Measurements from ENCODE around the gene TXNL4A.

The TXNL4A gene

DNA sequence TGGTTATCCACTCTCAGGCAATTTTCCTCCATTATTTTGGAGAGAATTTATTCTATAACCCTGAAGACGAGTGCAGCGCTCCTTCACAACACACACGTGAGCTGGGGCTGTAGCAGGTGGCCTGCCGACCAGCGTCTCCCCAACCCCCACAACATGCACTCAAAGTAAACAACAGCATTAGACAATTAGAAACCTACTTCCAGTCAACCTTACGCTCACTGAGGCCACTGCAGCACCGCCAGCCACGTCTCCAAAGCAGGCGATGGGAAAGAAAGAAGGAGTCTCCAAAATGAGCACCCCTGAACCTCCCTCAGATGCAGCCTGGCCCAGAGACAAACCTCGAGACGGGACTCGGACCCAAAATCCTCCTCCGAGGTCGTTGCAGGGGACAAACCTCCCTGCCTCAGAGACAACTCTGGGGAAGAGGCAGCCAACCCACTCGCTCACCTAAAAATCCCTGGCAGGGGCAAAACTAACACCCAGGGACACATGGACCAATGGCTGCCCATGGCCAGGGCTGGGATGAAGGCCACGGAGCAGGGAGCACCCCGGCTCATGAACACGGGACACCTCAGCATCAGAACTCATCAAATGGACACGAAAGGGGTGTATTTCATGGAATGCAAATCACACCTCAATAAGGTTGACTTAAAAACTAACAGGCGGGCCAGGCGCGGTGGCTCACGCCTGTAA is 39.5 kb downstream of the TXNL4A start:
- DNase-seq, result no peak

DNA sequence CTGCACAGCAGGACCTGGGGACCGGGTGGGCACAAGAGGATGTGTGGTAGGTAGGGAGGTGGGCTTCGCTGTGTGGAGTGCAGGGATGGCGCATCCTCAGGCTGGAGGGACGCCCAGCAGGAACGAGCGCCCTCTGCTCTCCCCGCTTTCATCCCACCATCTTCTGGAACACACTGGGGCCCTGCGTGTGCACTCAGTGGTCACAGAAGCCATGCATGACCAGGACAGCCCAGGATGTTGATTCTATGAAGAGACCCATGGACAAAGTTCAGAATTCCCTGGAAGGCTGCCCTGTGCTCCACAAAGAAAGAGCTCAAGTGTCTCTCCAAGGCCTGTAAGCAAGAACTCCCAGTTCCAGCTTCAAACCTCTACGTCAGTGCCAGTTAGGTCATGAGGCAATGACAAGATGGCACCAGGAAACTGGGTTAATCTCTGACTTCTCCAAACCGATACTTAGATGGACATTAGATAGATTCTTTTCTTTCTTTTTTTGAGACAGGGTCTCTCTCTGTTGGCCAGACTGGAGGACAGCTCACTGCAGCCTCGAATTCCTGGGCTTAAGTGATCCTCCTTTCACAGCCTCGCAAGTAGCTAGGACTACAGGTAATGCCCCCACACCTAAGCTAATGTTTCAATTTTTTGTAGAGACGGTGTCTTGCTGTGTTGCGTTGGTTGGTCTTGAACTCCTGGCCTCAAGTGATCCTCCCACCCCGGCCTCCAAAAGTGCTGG is 40.3 kb downstream of the TXNL4A start:
- DNase-seq, result no peak

- no peak for DNase-seq
Observed at GRCh38 chr18:79947054-79947755, 41.2 kb downstream of the TXNL4A start.

DNA sequence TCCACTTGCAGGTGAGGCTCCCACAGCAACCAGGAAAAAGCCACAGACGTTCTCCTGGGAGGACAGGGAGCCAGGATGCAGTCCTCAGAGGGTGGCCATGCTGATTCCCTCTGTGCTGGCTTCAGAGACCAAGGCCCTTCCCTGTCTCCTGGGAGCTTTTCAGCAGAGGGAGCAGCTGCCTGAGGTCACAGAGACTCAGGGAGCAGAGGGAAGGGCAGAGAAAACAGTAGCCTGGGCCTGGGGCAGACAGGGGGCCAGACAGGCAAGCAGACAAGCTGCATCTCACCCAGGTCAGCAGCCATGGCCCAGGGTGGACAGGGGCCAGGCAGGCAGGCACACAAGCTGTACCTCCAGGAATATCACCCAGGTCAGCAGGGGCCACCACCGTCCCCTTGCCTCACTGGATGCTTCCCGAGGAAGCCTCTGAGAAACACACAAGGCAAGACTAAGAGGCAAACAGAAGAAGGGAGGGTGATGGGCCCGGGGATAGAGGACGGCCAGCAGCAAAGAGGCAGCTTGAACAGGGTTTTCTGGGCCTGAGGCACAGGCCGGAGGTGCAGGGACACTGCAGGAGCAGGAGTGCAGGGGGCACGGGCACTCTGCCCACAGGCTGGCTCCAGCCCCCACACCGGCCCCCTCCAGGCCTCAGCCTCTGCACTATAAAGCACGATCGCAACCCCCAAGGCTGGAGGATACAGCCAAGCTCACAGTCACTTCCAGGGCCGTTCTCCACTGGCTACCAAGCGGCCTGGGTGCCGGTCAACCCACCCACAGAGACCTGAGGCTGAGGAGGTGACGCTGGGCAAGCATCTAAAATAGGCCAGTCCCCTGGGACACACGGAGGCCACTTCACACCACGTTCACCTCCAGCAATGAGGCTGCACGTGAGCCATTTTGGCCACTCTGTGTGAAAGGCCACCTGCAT is 43.0 kb downstream of the TXNL4A start:
- DNase-seq, result no peak

DNA sequence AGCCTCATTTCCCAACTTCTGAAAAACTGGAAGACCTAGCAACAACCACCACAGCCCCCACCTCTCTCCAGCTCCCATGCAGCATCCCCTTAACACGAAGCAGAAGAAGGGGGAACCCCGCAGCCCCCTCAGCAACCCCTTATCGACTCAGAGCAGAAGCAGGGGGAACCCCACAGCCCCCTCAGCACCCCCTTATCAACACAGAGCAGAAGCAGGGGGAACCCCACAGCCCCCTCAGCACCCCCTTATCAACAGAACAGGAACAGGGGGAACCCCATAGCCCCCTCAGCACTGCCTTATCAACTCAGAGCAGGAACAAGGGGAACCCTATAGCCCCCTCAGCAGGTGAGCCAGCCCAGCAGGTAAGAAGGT is 43.6 kb downstream of the TXNL4A start:
- DNase-seq, result no peak

- DNase-seq, result peak in 1 of 5 experiments; percentile 59
Observed at GRCh38 chr18:79944126-79944731, 44.1 kb downstream of the TXNL4A start.

- DNase-seq, result no peak
Observed at GRCh38 chr18:79943608-79944125, 44.7 kb downstream of the TXNL4A start.

DNA sequence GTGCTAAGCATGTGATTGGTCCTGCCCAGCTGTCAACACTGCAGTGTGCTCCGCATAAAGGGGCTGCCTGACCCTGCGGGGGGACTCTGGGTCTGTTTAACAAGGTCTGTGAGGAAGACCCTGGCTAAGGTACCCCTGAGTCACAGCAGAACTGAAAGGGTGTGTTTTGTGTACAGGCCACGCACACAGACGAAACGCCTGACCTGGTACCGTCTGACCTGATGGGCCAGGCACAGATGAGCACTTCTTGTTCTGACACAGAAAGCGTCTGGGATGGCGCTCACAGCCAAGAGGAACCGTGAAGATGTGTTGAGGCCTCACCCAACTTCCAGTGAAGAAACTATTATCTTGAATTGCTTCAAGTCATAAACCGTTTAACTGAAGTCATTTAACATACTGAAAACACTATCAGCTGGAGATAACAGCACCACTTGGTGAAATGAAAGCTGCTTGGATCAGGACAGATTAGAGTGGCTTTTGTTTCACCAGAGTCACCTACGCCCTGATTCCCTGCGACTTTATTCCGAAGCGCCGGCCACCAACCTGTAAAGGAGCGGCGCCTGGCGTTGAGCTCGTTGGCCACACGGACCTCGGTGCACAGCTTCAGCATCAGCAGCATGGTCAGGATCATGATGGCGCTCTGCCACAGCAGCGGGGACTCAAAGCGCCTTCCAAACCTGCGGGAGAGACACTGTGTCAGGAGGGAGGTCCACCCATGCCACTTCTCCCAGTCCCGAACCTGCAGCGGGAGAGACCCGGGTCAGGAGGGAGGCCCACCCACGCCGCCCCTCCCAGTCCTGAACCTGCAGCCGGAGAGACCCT is 45.4 kb downstream of the TXNL4A start:
- DNase-seq, result no peak

GRCh38 chr18:79942211-79942610 is 46.2 kb downstream of the TXNL4A start:
- no peak for DNase-seq

DNA sequence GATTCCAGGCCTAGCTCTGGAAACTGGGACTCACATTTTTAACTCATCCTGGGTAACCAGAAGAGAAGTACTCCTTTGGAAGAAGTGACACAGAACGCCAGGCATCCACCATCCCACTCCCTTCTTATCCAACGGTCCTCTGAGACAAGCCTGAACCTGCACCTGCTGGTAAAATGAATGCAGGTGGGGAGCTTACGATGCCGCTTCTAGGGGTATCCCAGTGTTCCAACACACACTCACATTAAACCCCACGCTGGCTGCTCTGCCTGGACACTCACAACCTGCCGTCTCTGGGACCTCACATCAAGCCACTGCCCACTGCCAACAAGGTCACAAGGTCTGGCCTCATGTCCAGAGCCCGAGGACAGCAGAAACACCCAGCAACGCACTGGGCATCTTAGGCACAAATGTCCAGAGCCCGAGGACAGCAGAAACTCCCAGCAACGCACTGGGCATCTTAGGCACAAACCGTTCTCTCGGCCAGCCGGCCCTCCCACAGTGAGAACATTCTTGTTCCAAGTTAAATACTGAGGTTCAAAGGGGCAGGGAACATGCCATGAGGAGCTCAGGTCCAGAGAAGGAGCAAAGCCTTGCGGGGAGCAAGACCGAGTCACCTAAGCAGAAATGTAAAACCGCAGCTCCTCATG is 46.8 kb downstream of the TXNL4A start:
- no peak for DNase-seq

DNA sequence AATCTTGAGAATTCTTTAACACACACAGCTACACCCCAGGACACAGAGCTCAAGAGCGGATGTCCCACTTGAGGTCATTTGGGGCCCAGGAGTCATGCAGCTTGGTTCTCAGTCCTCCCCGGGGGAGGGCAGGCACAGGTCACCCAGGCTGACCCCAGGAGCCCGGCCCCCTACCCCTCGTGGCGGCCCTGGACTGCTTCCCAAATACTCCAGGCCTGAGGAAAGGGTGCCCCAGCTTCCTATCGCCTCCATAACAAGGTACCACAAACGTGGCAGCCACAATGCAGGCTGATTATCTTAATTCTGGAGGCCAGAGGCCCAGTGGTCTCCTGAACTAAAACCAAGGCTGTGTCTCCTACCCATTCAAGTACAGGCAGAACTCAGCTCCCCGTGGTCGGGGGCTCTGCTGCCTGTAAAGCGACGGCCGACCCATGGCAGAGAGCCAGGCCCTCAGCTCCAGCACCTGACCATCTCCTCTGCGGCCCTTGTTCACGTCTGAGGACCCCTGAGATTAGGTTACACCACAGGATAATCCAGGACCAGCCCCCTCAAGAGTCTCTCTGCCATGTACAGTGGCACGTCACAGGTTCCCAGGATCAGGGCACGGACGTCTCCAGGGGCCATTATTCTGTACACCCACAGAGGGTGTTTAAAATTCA is 47.4 kb downstream of the TXNL4A start:
- no peak for DNase-seq

DNA sequence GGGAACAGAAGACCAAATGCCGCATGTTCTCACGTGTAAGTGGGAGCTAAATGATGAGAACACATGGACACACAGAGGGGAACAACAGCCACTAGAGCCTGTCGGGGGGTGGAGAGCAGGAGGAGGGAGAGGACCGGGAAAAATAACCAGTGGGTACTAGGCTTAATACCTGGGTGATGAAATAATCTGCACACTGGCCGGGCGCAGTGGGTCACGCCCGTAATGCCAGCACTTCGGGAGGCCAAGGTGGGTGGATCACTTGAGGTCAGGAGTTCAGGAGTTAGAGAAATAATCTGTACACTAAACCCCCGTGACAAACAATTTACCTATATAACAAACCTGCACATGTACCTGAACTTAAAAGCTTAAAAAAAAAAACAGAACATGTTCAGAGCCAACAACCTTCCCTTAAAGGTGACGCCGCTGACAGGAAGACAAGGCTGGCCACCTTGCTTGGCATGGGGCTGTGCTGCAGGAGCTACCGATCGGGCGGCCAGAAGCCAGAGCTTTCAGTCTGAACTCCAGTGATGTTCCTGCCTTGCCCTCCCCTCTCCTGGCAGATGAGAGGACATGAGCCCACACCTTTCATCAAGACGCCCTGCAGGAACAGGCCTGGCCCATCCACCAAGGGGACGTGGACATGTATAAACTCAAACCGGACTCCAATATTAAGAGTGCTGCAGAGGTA is 48.1 kb downstream of the TXNL4A start:
- DNase-seq, result no peak

- no peak for DNase-seq
Observed at GRCh38 chr18:79939096-79939495, 49.3 kb downstream of the TXNL4A start.

GRCh38 chr18:79938196-79938595 is 50.2 kb downstream of the TXNL4A start:
- no peak for DNase-seq

GRCh38 chr18:79937103-79937860 is 51.1 kb downstream of the TXNL4A start:
- no peak for DNase-seq

GRCh38 chr18:79936641-79937040 is 51.7 kb downstream of the TXNL4A start:
- no peak for DNase-seq

DNA sequence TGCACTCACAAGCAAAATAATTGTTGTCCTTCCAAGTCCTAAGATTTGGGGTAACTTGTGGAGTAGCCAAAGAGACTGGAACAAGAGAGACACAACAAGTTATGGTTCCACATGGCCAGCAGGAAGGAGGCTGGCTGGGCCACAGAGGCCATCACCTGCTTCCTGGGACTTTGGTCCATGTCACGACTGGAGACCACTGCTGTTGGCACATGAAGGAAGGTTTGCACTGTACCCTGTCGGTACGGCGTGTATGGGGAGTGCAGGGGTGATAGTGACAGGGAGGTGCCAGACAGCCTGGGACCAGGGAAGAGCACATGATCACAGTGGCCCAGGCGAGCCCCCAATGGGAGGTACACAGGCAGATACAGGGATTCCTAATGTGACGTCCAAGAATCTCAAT is 52.4 kb downstream of the TXNL4A start:
- no peak for DNase-seq

GRCh38 chr18:79935499-79935898 is 52.9 kb downstream of the TXNL4A start:
- DNase-seq, result no peak

DNA sequence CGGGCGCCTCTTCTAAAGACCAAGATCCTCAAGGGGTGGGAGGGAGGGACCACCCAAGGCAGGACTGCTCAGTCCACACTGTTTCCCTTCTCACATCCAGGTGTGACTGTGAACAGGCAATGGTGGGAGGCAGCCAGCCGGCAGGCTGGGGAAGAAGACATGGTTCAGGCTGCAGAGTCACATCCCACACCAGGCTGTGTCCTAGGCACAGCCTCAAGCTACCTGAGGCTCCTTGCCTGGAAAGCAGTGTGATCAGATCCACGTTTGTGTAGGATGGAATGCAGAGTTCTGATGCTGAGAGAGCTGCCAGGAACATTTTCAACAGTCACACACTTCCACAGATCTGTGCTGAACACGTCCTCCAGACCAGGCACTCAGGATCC is 53.3 kb downstream of the TXNL4A start:
- DNase-seq, result no peak

Data from T-helper 2 cell (primary cell).